Stimulated activated naive CD4-positive, alpha-beta T cell (primary cell): ENCODE measurements around the gene SKIC2.
A peak's percentile ranks its signal among the peaks of the same experiment; 100 is the strongest.
"Not testable (repeated sequence)": the region's sequence is repeated elsewhere in the genome, so short reads cannot be mapped to it uniquely, and the experiment has no call there.

Experiments used
- DNase-seq, 6 experiments: peaks; one replicate each; lab custom pipeline; 2025; lab: John Stamatoyannopoulos, UW

SKIC2 gene

DNA sequence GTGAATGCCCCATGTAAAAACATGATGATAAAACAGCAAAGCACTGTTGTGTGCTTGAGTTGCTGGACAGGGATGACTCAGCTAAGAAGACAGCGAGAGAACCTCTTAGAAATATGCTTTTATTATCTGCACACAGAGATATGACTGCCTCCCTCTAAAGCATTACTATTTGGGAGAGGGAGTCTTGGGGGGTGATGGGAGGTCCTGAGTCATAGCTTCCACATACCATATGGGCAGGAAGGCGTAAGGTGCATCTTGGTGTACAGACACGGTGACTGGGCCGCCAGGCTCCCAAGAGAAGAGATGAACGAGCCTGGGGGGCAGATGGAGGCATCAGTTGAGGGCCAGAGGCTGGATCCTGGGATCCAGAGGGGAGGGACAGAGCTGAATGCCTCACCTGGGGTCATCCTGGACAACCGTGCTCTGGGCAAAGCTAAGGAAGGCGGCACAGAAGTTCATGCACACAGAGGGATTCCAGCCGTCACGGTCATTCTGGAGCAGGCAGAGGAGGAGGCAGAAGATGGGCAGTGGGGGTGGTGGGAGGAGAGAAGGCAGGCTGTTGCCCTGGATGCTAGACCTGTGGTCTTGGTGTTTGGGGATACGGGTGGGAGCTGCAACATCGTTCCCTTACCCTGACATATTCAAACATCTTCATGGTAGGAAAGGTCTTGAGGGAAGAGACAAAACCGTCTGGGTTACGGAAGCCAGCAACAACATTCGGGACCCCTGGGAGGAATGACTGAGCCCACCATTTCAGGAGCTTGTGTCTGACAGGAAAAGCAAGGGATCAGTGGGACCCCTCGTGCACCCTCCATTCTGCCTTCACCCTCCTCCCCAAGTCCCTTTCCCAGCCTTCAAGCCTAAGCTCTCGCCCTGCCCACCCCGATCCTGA is 11.0 kb downstream of the SKIC2 start:
- no peak for DNase-seq

DNA sequence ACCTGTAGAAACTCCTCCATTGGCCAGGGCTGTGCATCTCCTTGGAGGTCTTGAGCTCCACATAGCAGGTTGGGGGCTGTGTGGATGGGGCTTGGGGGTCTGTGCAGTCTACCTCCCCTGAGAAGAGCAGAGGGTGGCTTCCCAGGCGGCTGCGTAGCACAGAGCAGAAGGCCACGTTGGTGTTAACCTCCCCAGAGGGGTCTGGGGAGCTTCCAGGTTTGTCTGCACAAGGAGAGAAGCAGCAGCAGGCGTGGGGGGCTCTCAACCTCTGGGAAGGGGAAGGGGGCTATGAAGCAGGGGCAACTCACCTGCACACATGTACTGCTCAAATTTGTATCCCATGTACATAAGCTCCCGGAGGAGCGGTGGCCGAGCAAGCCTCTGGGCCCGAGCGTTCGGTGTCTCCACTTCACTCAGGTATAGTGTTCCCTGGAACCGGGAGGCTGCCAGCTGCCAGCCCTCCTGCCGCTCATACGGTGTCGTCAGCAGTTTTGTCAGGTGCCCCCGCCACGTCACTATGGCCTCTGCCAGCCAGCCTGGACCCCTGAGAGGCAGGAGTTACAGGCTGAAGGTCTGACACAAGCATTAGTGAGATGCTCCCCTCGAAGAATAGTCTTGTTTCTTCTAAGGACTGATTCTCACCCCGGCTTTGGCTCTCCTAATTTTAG is 11.8 kb downstream of the SKIC2 start:
- no peak for DNase-seq

DNA sequence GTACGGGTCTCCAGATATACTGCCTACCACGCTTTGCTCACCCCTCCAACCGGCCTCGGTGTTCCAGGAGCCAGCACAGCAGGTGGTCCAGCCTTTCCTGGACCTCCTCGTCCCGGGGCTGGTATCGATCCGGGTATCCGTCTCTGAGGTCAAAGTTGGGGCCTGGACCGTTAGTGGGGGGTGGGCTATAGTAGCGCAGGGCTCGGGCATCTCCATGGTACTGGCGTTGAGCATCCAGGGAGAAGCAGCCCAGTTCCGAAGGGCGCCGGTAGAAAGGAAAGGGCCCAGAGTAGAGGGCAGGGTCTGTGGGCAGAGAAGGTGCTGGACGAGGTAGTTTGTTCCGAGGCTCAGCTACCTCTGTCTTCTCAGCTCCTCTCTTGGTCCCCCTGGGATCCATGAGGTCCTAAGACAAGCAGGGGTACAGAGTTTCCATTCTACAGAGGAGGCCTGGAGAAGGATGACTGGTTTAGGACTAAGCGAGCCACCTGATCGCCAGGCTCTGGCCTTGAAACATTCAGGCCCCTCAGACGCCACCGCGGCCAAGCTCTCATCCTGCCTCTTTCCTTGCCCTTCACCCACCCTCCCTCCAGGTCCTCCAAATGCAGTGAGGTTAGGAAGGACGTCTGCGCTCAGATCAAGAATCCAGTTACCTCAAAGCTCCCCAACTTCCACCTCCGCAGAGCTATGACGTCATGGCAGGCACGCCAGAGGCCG is 12.5 kb downstream of the SKIC2 start:
- no peak for DNase-seq

DNA sequence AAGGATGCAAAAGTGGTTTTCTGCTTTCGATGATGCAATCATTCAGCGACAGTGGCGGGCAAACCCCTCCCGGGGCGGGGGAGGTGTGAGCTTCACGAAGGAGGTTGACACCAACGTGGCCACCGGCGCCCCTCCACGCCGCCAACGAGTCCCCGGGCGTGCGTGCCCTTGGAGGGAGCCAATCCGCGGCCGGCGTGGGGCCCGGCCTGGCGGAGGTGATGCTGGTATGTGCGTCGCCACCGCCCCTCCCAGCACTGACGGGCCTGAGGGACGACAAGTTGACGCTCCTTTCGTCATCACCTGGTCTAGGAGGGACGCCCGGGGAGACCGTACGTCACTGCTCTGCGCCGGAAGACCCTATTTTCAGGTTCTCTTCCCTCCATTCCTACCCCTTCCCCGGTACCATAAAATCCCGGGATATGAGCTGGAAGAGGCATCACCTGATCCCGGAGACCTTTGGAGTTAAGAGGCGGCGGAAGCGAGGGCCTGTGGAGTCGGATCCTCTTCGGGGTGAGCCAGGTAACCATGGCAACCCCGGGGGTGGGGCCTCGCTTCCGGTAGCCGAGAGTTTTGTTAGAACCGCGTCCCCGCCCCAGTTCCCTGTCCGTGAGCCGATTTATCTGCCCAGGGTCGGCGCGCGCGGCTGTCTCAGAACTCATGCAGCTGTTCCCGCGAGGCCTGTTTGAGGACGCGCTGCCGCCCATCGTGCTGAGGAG is 13.2 kb downstream of the SKIC2 start, which contains the start of gene DXO:
TSS of gene DXO (minus strand) at position 146 of the 716 bp plus-strand sequence. CDS start 463 bp downstream, outside the sequence.
- DNase-seq: peak; percentile 94 to 100 (median 98)

DNA sequence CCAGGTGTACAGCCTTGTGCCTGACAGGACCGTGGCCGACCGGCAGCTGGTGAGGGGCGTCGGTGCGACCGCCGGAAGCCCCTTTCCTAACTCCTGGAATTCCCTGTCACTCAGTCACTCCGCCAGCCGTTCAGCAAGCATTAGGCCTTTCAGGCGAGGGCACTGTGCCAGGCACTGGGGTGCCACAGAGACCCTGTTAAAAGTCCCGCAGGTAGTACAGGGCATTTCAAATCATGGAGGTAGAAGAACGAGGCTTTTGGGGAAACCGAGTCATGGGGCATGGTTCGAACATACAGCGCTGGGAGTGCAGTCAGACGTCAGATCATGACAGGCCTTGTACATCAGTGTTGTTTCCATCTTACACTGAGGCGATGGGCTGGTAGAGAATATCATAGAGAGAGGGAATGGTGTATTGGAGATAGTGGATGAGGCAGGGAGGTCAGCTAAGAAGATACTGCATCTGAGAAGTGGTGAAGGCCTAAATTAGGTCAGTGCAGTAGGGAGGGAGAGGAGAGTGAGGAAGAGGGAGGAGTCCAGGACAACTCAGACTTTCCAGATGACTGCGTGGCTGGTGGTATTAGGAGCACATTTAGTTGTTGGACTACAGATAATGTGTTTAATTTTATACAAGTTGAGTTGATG is 13.9 kb downstream of the SKIC2 start:
- no peak for DNase-seq

DNA sequence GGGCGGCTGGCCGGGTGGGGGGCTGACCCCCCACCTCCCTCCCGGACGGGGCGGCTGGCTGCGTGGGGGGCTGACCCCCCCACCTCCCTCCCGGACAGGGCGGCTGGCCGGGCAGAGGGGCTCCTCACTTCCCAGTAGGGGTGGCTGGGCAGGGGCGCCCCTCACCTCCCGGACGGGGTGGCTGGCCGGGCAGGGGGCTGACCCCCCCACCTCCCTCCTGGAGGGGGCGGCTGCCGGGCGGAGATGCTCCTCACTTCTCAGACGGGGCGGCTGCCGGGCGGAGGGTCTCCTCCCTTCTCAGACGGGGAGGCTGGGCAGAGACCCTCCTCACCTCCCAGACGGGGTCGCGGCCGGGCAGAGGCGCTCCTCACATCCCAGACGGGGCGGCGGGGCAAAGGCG is 17.1 kb downstream of the SKIC2 start:
- not testable (repeated sequence) for DNase-seq

DNA sequence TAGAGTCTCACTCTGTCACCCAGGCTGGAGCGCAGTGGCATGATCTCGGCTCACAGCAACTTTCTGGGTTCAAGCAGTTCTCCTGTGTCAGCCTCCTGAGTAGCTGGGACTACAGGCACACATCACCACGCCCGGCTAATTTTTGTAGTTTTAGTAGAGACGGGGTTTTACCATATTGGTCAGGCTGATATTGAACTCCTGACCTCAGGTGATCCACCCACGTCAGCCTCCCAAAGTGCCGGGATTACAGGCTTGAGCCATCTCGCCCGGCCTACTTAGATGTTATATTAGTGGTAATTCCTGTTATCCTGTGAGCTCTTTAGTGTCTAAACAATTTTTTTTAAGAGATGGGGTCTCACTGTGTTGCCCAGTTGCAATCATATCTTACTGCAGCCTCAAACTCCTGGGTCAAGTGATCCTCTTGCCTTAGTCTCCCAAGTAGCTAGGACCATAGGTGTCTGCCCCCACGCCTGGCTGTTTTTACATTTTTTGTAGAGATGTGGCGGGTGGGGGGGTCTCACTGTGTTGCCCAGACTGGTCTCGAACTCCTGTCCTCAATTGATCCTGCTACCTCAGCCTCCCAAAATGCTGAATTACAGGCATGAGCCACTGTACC is 18.9 kb downstream of the SKIC2 start:
- DNase-seq: no peak

DNA sequence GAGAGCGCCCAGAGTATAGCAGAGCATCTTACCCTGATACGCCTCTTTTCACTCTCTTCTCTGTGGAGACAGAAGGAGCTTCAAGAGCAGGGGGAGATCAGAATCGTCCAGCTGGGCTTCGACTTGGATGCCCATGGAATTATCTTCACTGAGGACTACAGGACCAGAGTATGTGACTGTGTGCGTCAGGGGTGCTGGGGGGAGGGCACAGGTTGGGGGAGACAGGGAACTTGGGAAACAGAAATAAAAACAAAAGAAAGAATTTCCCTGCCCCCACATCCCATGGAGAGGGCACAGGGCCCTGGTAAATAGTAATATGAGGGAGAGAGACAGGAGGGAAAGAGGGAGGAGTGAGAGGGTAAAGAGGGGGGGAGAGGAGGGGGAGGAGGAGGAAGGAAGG is 19.9 kb downstream of the SKIC2 start:
- no peak for DNase-seq

DNA sequence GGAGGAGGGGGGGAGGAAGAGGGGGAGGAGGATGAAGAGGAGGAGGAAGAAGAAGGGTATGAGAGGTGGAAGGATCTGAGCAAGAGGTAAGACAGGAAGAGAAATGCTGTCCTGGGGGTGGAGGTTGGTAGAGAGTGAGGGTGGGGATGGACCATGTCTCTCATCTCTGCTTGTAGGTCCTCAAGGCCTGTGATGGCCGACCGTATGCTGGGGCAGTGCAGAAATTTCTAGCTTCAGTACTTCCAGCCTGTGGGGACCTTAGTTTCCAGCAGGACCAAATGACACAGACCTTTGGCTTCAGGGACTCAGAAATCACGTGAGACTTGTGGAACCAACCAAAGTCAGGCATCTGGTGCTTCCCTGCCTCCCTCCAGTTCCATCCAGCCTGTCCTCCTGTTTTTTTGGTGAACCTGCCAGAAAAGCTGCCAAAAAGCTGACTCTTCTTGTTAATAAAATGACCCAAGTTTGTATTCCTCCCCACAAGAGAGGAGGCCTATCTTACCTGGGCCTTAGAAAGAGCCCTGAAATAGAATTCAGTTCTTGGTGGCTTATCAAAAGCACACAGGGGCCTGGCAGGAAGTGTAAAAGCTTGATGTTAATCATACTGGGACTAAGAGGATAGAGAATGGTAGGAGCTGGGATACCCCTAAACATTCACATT is 20.4 kb downstream of the SKIC2 start:
- no peak for DNase-seq

DNA sequence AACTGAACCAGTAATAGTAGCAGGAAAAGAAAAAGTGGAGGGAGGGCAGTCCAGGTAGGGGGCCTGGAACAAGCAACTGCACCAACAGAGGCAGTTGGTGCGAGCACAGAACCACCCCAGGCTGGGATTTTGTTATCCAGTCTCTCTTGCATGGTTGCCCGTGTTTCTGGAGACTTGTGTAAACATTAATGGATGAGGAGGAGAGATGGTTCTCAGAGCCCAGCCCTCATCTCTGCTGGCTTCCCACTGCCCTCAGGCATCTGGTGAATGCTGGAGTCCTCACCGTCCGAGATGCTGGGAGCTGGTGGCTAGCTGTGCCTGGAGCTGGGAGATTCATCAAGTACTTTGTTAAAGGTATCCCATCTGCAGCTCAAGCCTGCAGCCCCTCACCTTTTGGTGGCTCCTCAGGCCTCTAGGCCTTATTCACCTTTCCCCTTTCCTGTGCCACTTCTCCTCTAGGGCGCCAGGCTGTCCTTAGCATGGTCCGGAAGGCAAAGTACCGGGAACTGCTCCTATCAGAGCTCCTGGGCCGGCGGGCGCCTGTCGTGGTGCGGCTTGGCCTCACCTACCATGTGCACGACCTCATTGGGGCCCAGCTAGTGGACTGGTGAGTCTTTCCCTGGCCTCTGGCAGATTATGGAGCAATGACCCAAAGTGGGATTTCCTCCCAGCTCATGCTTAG is 21.4 kb downstream of the SKIC2 start:
- DNase-seq: not testable (repeated sequence)

DNA sequence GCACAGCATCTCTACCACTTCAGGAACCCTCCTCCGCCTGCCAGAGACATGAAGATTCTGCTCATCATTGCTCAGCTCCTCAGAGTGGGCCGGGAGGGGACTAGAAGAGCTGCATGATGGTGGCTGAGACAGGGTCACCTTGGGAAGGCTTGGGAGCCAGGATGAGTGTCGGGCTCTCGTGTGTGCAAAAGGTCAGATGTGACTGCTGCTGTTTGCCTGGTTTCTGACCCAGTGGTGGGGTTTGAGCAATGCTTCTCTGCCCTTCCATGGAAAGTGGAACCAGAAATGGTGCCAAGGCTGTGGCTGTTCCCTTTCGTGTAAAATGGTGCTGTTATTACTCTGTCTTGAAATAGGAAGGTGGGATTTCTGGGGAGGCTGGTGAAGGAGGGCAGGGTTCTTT is 22.0 kb downstream of the SKIC2 start:
- DNase-seq: not testable (repeated sequence)

DNA sequence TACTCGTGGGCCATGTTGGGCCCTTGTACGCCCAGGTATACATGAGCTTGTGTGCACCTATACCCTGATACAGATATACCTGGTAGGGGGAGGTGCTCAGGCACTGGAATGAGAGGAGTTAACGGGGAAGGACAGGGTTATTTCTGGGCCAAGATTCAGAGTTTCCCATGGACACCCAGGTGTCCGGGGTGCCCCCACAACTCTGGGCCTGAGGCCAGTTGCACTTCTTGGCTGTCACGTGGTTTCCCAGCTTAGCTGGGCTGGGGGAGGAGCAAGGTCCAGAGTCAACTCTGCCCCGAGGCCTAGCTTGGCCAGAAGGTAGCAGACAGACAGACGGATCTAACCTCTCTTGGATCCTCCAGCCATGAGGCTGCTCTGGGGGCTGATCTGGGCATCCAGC is 22.8 kb downstream of the SKIC2 start, which contains the start of gene C4A:
TSS of gene C4A (plus strand) at position 314 of the 400 bp plus-strand sequence. CDS start at position 365, 51 bp downstream.
- DNase-seq: not testable (repeated sequence)

DNA sequence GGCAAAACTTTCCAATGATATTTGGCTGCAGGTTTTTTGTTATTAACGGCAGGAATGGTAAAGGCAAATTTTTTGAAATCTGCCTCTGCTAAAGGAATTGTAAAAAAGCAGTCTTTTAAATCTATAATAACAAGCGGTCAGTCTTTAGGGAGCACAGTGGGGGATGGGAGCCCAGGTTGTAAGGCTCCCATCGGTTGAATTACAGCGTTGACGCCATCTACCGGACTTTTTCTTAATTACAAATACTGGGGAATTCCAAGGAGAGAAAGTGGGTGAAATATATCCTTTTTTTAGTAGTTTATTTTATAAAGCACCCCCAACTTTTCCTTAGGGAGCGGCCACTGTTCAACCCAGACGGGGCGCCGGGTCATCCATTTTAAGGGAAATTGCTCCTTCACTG is 30.4 kb downstream of the SKIC2 start:
- not testable (repeated sequence) for DNase-seq

DNA sequence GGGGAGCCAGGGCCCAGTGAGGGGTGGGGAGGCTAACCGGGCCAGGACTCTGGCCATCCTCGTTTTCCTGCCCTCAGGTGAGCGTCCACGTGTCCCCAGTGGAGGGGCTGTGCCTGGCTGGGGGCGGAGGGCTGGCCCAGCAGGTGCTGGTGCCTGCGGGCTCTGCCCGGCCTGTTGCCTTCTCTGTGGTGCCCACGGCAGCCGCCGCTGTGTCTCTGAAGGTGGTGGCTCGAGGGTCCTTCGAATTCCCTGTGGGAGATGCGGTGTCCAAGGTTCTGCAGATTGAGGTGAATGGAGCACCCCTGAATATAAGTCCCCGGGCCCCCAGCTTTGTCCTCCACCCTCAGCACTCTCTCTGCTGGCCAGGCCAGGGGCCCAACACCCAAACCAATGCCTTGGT is 35.4 kb downstream of the SKIC2 start:
- DNase-seq: not testable (repeated sequence)

DNA sequence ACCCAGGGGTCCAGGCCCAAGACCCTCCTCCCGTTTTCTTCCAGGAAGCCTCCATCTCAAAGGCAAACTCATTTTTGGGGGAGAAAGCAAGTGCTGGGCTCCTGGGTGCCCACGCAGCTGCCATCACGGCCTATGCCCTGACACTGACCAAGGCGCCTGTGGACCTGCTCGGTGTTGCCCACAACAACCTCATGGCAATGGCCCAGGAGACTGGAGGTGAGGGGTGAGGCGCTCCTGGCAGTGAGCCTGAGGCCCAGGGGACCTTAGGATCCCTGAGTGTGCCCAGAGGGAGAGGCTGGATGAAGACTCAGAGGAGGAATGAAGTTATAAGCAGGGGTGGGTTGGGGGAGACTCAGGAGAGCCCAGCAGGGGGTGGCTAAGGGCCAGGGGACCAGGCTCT is 37.4 kb downstream of the SKIC2 start:
- DNase-seq: not testable (repeated sequence)

DNA sequence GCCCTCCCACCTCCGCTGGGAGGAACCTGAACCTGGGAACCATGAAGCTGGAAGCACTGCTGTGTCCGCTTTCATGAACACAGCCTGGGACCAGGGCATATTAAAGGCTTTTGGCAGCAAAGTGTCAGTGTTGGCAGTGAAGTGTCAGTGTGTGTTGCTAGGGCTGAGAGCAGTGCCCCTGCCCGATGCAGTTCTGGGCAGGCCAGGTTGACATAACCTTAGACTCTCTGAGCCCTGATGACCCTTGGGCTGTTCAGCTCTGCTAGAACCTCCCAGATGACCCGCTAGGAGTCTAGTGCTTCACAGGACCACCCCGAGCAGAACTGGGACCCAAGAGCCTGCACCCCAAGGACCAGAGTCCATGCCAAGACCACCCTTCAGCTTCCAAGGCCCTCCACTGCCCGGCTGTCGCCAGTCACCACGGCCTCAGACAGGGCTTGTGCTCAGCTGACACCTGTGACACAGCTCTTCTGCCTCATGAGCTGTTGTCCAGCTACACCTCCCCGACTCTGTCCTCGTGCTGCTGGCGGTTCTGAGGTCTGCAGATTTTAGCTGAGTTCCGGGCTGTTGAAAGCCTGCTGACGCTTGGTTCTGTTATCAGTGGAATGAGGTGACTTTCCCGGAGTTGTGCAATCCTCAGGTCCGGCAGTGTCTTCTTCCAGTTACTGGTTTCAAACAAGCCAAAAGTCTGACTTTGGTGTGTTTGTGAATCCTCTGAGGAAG is 43.7 kb downstream of the SKIC2 start:
- DNase-seq: not testable (repeated sequence)

DNA sequence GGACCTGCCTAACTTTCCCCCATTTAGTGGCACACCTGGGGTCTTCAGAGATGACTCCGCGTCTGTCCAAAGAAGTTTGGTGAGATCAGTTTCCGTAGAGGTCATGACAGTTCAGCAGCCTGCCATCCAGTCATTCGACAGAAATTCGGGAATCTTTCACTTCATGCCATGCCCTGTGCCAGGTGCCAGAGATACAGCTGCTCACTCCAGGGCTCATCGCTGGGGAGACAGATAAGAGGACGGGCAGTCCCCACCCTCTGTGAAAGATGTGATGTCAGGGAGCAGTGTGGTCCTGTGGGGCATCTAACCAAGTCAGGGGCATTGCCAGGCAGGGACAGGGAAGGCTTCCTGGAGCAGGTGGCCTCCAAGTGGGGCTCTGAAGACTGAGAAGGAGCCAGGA is 44.3 kb downstream of the SKIC2 start:
- DNase-seq: not testable (repeated sequence)

DNA sequence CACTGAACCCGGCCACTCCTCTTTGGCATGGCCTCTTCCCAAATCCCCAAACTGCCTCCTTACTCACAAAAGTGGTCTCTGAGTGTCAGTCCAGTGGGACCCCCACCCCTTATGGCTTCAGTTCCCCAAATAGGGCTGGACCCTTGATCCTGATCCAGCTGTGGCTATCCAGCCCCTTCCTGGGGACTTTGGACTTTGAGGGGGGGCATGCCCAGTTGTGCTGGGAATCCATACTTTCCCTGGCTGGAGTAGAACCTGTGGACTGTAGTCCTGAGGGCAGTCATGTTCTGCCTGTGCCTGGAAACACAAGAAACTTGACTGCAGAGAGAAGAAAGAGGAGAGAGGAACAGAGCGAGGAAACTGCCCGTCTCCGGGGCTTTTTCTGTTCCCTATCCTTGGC is 45.4 kb downstream of the SKIC2 start:
- DNase-seq: not testable (repeated sequence)
